ENCODE measurements around the gene PROP1.
"Not testable (repeated sequence)": the region's sequence is repeated elsewhere in the genome, so short reads cannot be mapped to it uniquely, and the experiment has no call there.

Gene PROP1

GRCh38 chr5:177945601-177946283 is 50.3 kb downstream of the PROP1 start:
- H3K27ac ChIP-seq (ENCODE audit: low read depth, low read length); H3K27me3 ChIP-seq (ENCODE audit: control insufficient read depth in 1 of 2, insufficient read depth in 2 of 2, low read length in 2 of 2); H3K9ac ChIP-seq (ENCODE audit: low read depth in 1 of 2, low read length in 2 of 2); H3K36me3 ChIP-seq (ENCODE audit: control insufficient read depth in 1 of 2, insufficient read depth in 2 of 2, low read length in 2 of 2); H3K4me1 ChIP-seq (ENCODE audit: control insufficient read depth in 1 of 2, insufficient read depth in 2 of 2, low read length in 2 of 2); H3K9me3 ChIP-seq (ENCODE audit: control insufficient read depth in 1 of 2, low read length in 2 of 2); H3K4me3 ChIP-seq (ENCODE audit: low read depth in 1 of 2, low read length in 2 of 2): not testable (repeated sequence)

GRCh38 chr5:177945145-177945544 is 50.9 kb downstream of the PROP1 start:
- H3K4me3 ChIP-seq (ENCODE audit: low read depth in 1 of 2, low read length in 2 of 2); H3K9me3 ChIP-seq (ENCODE audit: control insufficient read depth in 1 of 2, low read length in 2 of 2); H3K27ac ChIP-seq (ENCODE audit: low read depth, low read length); H3K27me3 ChIP-seq (ENCODE audit: control insufficient read depth in 1 of 2, insufficient read depth in 2 of 2, low read length in 2 of 2); H3K36me3 ChIP-seq (ENCODE audit: control insufficient read depth in 1 of 2, insufficient read depth in 2 of 2, low read length in 2 of 2); H3K4me1 ChIP-seq (ENCODE audit: control insufficient read depth in 1 of 2, insufficient read depth in 2 of 2, low read length in 2 of 2); H3K9ac ChIP-seq (ENCODE audit: low read depth in 1 of 2, low read length in 2 of 2): not testable (repeated sequence)

- H3K4me1 ChIP-seq (ENCODE audit: control insufficient read depth in 1 of 2, insufficient read depth in 2 of 2, low read length in 2 of 2); H3K9me3 ChIP-seq (ENCODE audit: control insufficient read depth in 1 of 2, low read length in 2 of 2); H3K36me3 ChIP-seq (ENCODE audit: control insufficient read depth in 1 of 2, insufficient read depth in 2 of 2, low read length in 2 of 2); H3K27ac ChIP-seq (ENCODE audit: low read depth, low read length); H3K27me3 ChIP-seq (ENCODE audit: control insufficient read depth in 1 of 2, insufficient read depth in 2 of 2, low read length in 2 of 2); H3K9ac ChIP-seq (ENCODE audit: low read depth in 1 of 2, low read length in 2 of 2): not testable (repeated sequence)
- H3K4me3 ChIP-seq (ENCODE audit: low read depth in 1 of 2, low read length in 2 of 2): peak overlapping the region in 1 of 2 donors; percentile 63
Observed at GRCh38 chr5:177943805-177944736, 52.0 kb downstream of the PROP1 start.

- H3K9ac ChIP-seq (ENCODE audit: low read depth in 1 of 2, low read length in 2 of 2); H3K27ac ChIP-seq (ENCODE audit: low read depth, low read length); H3K9me3 ChIP-seq (ENCODE audit: control insufficient read depth in 1 of 2, low read length in 2 of 2); H3K27me3 ChIP-seq (ENCODE audit: control insufficient read depth in 1 of 2, insufficient read depth in 2 of 2, low read length in 2 of 2); H3K4me1 ChIP-seq (ENCODE audit: control insufficient read depth in 1 of 2, insufficient read depth in 2 of 2, low read length in 2 of 2); H3K4me3 ChIP-seq (ENCODE audit: low read depth in 1 of 2, low read length in 2 of 2); H3K36me3 ChIP-seq (ENCODE audit: control insufficient read depth in 1 of 2, insufficient read depth in 2 of 2, low read length in 2 of 2): not testable (repeated sequence)
Observed at GRCh38 chr5:177942896-177943295, 53.1 kb downstream of the PROP1 start.
